Measurements from ENCODE around the gene GORASP2.

GORASP2 gene

DNA sequence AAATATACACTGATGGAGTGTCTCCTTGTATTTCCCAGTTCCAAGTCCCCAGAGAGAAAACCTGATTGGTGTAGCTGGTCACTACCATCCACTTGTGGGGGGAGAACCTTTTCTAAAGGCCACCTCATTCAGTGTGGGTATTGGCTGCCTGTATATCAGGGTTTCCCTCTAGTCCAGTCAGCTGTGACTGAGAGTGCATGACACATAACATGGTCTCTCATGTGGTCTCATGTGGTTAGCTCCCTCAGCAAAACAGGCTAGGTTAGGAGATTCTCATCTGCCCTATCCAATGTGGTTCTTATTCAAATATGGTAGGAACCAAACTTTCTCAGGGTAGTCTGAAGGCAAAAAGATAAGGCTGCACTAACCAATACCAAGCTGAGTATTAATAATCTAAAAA lies 4.1 kb upstream of the GORASP2 start:
- no peak for DNase-seq

DNA sequence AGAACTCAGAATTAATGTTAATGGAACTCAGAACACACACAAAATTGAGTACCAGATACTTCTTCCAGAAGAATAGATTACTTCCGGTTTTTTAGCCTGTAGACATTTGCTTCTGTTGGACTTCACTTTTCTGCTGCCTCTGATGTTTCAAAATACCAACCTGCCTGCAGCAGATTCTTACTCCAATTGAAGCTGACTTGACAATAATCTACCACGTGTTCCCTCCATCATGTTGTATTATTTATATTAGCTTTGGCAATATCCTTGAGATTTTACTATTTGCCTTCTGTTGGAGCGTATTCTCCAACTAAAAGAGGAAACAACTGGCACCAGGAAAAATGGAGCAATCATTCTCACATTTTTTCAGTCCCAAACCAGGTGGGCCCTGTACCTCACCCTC lies 3.1 kb upstream of the GORASP2 start:
- DNase-seq: no peak

DNA sequence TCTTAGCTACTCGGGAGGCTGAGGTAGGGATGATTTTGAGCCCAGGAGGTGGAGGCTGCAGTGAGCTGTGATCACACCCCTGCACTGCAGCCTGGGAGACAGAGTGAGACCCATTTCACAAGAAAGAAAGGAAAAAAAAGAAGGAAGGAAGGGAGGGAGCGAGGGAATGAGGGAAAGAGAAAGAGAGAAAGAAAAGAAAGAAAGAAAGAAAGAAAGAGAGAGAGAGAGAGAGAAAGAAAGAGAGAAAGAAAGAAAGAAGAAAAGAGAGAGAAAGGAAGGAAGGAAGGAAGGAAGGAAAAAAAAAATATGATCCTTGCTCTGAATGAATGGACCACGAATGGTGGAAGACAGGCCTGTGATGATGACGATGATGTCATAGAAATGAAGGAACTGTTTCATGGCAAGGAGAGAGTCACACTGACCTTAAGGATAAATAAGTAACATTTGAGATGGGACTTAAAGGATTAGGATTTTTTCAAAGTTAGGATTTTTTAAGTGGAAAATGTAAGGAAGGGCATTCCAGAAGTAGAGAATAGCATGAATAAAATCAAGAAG lies 2.2 kb upstream of the GORASP2 start:
- DNase-seq: no peak

DNA sequence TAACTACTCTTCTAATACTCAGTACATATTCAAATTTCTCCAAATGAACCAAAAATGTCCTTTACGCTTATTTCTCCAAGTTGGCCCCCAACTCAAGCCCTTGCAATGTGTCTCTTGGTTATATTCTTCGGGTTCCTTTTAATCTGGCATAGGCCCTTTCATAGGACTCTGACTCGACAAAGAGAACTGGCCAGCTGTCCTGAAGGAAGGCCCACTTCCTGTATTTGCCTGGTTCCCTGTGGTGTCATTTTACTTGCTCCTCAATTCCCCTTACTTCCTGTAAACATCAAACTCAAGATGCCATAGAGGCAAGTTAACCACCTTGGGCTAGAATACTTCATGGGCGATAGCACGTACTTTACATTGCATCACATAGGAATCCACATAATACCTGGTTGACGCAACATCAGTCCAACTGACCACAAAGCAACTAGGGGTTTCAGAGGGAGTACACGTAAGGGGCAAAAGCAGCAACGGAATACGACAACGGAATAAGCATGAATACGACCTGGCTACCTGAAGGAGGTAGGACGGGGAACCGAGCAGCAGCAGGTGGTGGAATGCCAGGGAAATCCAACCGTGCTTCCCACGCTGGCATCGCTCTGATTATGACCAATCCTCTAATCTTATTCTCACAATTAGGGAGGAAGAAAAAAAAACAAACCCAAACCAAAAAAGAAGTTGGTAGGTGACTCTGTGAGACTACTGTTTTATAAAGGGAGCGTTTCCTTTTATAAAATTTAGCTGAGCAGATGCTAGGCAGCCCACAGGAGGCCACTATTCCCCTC lies 823 bp upstream of the GORASP2 start:
- peak; percentile 10 for DNase-seq

DNA sequence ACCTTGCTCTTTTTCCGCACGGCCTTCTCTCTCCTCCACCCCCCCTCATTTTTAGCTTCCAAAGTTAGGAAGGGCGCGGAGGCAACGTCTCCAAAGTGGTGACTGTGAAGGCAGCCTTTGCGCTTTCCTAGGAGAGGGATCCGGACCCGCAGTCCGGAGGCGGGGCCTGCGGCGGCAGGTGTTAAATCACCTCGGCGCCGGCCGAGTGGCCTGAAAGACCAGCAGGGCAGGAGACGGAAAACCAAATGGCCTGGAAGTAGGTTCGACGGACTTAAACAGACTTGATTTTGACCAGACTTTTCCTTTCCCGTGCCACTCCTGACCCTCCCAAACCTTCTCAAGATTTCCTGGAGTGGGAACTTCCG lies 615 bp downstream of the GORASP2 start:
- peak; percentile 46 for DNase-seq

DNA sequence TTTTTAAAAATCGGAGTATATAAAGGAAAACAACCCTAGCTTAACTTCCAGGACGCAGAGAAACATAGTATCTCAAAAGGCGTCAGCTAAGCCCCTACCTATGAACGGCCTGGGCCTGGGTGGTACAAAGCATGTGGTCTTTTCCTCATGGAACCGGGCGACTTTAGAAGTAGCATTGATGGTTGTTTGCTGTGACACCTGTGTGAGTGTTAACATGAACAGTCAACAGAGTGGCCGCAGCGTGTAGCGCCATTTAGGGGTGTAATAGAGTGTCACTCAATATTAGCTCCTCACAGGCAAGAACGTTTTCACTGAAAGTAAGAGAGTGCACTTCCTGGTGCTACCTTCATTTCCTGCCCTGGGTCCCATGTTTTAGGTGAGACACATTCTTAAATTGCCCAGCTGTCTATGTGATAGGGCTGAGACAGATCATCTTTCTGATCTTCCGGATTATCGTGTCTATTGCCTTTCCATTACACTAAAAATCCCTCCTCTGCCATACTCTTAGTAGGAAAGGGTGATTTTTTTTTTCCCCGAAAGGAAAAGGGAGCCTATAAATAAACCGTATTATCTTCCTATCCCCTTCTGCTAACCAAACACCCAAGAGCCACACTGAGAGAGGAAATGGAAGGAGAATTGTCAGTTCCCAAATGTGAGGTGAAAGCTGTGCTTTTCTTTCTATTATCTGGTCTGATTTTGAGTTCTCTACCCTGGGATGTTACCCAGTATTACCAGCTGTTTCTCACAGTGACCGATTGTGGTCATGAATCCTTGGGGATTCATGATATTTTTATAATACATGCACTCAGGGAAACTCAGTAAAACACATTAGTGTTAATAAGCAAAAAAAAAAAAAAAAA lies 1.3 kb downstream of the GORASP2 start:
- peak; percentile 66 for DNase-seq

DNA sequence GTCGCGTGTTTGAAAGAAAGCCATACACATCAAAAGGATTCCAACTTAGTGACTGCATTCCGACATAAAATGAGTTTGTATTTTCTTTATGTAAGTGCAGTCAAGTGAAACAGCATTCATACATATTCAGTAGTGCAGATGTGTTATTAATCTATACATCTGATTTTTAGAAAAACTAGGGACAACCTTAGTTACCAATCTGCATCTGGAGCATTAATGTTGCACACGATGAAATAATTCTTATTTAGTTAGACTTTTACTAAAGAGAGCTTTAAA lies 1.9 kb downstream of the GORASP2 start:
- no peak for DNase-seq

DNA sequence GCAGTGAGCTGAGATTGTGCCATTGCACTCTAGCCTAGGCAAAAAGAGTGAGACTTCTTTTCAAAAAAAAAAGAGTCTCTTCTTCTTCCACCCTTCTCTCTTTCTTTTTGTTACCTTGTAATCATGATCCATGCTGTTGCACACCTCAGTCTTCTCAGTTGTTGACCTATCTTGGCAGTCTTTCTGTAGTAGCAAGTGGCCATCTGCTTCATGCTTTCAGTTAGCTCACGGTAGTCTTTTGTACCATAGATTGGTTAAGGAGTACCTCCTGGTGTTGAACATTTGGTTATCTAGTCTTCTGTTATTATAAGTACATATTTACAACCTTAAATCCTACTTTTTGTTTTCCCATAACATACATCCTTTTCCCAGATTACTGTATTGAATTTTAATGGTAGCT lies 3.1 kb downstream of the GORASP2 start:
- no peak for DNase-seq

DNA sequence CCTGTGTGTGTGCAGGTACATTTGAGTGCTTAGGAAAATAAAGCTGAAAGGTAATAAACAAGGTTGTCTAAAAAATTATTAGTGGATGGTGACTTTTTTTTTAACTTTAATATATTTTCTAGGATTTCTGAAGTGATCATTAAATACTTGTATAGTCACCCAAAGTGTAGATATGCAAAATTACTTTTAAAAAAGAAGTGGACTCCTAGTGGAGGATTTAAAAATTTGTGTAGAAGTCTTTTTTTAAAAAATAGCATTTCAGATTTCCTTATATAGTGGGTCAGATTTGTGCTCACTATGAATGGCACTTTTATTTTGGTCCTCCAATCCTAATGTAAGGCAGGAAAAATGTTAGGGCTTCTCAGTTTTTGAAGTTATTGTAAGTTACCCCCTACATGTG lies 3.9 kb downstream of the GORASP2 start:
- DNase-seq: no peak

DNA sequence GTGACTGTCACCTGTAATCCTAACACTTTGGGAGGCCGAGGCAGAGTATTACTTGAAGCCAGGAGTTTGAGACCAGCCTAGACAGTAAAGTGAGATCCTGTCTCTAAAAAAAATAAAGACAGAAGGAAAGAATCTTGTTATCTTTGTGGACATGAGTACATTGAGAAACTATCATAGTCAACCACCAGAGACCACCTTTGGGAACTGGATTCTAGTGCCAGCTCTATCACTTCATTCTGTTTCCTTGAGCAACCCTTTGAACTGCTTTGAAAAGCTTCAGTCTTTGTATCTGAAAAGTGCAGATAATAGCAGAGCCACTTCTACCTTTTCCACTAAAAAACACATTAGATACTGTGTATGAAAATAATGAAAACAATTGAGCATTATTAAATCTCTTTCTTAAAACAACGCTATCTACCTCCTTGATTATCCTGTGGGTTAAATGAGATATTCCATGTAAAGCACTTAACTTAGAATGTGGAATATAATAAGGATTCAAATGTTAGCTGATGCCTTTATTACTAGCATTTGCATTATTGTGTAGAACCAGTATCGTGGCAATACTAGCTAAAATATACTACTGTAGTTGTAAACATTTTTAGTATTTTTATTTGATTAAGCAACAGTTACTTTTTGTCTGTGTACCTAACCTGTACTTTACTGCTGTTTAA lies 8.8 kb downstream of the GORASP2 start:
- DNase-seq: no peak

DNA sequence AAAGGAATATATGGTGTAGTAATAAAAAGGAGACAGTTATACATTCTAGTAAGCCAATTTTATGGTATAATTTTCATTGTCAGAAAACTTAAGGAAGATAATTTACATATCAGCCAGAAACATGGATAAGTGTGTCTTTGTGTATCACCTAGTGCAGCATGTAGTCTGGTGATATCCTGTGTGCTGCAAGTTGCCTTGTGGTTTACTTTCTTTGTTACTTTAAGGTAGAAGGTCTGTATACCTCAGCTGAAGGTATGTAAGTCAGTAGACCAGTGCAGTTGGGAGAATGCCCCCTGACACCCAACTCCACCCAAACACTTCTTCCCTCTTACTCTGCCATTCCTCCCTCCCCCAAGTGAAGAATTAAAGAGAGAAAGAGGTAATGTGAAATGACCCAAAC lies 11.0 kb downstream of the GORASP2 start:
- DNase-seq: no peak

DNA sequence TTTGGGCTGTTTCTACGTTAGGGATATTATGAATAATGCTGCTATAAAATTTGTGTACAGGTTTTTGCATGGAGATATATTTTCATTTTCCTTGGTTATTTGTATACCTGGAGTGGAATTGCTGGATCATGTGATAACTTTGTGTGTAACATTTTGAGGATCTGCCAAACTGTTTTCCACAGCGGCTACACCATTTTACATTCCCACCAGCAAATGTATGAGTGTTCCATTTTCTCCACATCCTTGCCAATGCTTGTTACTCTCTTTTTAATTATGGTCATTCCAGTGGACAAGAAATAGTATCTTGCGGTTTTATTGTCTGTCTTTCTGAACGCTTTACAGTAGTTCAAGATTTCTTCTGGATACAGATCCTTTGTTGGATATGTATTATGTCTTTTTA lies 13.6 kb downstream of the GORASP2 start:
- DNase-seq: no peak

DNA sequence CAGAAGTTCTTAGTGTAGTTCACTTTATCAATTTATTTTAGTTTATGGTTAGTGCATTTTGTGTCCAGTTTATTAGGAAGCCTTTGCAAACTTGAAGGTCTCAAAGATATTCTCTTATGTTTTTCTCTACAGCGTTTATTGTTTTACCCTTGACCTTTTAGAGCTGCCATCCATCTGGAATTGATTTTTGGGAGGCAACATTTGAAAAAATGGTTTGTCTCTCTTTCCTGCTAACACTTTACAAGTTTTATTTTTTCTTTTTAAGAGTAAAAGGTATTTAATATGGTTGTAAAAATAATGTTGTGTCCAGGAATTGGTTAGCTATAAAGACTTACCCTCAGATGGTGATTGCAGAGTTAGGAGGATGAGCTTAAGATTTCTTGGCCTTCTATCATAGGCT lies 14.0 kb downstream of the GORASP2 start:
- DNase-seq: no peak

DNA sequence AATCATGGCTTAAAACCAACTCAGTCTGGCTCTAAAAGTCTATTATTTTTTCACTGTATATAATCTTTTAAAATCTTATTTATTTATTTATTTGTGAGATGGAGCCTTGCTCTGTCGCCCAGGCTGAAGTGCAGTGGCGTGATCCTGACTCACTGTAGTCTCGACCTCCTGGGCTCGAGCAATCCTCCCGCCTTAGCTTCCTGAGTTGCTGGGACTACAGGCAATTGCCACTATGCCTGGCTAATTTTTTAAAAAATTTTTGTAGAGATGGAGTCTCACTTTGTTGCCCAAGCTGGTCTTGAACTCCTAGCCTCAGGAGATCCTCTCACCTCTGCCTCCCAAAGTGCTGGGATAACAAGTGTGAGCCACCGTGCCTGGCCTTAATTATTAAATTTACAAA lies 14.5 kb downstream of the GORASP2 start:
- no peak for DNase-seq

DNA sequence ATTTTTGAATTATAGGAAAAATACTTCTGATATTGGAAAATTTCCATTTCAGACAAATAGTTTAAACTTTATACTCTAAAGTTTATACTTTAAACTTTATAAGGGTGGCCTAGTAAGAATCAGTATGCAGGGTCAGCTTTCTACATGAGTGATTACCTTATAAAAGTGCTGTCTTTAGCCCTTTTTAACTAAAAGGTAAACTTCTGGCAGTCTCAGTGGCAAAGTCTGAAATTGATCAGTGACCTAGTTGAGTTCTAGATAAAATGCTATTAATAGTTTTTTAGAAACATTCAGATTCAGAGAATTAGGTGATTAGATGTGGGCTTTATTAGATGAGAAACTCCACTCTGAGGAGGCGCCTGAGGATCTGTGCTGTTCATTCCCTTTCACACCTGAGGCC lies 15.5 kb downstream of the GORASP2 start:
- no peak for DNase-seq

DNA sequence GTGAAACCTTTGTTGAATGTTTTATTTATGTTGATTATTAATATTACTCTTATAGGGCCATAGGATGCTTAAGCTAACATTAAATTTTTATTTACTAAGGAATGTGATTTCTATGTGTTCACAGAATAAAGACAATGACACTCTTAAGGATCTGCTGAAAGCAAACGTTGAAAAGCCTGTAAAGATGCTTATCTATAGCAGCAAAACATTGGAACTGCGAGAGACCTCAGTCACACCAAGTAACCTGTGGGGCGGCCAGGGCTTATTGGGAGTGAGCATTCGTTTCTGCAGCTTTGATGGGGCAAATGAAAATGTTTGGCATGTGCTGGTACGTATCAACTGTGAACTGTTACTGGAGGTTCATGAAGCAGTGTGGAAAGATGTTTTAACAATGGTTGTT lies 20.4 kb downstream of the GORASP2 start:
- DNase-seq: no peak

DNA sequence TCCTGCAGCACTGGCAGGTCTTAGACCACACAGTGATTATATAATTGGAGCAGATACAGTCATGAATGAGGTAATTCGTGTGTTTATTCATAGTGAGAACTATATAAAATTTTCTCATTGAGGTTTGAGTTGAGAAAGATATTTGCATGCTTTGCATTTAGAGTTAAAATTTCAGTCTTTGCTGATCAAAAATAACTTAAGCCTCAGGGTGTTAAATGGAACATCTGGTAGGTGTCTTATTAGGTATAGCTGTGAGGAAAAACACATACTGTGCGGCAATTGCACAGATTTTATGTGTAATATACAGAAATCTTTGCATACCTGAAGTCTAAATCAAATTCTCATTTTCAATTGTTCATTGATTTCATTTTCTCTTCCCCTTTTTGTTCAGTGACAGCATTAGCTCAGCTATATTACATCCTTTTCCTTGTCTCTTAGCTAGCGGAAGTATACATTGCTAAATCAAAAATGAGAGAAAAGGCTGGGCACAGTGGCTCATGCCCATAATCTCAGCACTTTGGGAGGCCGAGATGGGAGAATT lies 21.2 kb downstream of the GORASP2 start:
- DNase-seq: no peak

DNA sequence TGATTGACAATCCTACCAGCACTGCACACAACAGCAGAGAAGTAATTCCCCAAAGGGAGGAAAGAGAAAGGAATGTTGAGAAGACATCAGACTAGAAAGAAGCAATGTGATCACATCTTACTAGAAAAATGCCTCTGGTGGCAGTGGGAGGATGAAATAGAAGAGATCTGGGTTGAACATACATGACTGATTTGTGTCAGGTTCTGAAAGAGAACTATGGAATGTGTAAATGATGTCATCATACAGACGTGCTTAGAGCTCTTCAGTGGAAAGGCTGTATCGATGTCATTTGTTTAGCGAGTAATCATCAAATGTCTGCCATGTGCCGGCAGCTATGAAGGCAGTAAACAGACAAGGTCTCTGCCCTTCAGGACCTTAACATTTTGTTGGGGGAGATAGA lies 24.9 kb downstream of the GORASP2 start:
- DNase-seq: no peak

DNA sequence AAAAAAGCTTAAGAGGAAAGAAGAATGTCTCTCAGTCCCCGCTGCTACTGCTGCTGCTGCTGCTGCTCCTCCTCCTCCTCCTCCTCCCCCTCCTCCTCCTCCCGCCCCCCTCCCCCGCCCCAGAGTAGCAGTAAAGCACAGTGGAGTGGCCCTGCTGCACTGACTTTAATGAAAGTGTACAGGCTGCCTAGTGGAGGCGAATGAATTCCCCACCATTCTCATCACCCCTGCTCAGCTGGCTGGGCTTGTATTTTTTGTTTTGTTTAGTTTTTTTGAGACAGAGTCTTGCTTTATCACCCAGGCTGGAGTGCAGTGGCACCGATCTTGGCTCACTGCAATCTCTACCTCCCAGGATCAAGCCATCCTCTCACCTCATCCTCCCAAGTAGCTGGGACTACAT lies 34.3 kb downstream of the GORASP2 start:
- DNase-seq: no peak

DNA sequence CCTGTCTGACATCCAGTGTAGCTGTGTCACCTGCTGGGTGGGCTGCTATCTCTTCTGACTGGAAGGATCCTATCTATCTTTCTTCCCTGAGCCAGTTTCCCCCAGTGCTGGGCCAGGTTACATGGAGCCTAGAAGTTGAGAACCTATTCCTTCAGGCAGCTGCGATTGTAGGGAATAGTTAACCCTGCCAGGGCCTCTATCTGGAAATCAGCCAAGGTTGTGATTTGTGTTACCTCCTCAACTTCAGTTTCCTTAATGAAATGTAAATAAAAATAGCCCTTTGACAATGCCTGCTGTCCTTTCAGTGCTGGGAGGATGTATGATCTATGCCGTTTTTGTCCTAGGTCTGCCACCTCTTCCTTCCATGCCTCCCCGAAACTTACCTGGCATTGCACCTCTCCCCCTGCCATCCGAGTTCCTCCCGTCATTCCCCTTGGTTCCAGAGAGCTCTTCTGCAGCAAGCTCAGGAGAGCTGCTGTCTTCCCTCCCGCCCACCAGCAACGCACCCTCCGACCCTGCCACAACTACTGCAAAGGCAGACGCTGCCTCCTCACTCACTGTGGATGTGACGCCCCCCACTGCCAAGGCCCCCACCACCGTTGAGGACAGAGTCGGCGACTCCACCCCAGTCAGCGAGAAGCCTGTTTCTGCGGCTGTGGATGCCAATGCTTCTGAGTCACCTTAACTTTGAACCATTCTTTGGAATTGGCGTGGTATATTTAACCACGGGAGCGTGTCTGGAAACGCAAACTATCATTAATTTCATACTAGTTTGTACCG lies 36.6 kb downstream of the GORASP2 start:
- DNase-seq: no peak

DNA sequence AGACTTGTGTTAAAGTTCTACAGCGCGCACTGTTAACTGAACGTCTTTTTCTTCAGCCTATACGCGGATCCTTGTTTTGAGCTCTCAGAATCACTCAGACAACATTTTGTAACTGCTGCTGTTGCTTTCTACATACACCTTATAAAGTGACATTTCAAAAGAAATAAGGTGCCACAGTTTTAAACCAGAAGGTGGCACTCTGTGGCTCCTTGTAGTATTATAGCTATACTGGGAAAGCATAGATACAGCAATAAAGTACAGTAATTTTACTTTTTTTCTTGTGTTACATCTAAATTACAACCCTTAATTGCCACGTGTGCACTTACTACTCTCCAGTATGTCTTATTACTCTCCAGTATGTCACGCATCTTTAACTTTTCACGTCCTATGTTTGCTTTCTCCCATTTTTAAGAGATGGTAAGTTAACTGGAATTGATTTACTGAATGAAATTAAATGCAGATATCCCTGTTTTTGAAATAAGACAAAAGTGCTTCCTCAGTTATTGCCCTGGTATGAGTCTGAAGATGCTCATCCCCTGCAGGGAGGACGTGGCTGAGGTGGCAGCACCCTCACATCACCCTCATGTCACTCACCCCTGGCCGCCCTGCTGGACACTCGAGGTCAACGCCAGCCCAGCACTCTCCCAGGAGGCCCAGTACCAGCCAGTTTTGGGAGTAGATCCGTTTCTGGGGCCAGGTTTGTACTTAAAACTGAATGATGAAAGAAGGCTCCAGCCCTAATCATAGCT lies 37.8 kb downstream of the GORASP2 start:
- DNase-seq: no peak

DNA sequence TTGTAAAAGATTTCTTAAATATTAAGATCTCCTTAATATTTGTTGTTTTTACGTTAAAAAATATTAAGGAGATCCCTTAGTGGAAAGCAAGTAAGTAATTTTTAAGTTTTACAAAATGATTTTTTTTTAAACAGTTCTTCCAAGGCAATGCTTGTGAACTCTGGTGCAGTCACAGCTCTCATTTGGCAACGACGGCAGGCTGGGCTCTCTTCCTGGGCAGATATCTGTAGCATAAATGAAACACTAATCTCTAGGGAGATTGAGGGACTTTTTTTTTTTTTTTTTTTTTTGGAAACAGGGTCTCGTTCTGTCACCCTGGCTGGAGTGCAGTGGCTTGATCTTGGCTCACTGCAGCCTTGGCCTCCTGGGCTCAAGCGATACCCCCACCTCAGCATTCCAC lies 38.5 kb downstream of the GORASP2 start:
- DNase-seq: no peak

Measured in stimulated activated CD4-positive, alpha-beta T cell treated with anti-CD3 and anti-CD28 coated beads, Interleukin-4, amount 100 ng/mL, for 24 hours (primary cell).